ENCODE data around the gene CATSPERZ. TPM values are rescaled to one million over a fixed set of nuclear protein-coding genes. Genes with fewer than 3 reads are reported as not detected.

CATSPERZ gene
- total and polyA plus RNA-seq, 4 donors: not detected

DNA sequence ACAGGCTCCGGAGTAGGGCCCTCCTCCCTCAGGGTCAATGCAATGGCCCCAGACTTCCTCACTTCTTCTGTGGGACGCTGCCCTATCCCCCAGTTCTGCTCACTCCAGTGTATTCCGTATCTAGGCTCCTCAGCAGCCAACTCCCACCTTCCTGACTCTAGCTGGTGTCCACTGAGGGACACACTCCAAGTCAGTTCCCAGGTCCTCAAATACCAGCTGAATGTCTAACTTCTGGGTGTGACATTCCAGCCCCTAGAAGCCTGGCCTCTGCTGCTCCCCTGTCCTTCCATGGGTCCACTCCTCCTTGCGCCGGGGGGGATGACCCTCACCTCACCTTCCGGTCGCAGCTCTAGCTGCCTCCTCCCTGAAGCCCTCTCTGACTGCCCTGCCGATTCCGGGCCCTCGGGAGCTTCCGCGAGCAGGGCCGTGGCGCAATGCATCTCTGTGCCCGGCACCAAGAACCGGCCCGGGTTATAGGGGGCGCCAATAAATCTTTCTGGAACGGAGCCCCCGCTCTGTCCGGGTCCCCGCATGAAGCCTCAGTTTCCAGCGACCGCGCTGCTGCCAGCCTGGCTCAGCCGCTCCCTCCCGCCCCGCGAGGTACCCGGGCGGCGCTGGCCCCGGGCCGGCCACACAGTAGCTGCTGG, 31.1 kb upstream of the CATSPERZ start:
- 1% methylated on average over 34 of the region's 34 CpGs for WGBS, 2 donors
- peak; percentile 26 for ATAC-seq (ENCODE audit: low FRiP score)

DNA sequence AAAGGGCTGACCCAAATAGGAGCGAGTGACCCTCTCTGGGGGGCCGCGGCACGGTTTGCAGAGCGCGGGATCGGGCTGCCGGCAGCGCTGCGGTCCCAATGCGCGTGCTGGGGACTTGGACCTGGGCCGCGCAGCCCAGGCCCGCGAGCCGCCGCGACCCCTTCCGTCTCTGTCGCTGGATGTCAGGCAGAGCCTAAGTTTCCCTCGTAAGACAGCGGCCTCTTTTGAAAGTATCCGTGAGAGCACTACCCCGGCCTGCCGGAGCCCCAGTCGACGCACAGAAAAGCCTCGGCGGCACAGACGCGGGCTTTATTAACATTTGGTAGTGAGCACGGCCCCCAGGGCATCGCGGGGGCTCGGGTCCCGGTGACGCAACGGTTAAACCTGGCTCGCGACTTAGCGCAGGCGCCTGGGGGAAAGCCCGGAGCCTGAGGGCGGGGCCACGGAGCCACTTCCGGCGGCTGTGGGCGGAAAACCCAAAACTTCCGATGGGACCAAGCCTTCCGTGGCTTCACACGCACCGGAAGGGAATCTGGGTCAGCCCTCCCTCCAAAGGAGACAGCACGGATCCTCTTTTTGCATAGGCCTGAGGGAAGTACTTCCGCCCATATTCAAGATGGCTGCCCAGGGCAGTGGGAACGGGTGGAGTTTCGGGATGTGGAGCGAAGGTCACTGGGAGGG, 30.5 kb upstream of the CATSPERZ start:
- intact Hi-C loops (cut with DNase I): loop anchor here in 1 of 2 donors (1.0 to 2.0 kb wide), 2 partner anchors 19 to 28 kb away; partner anchors contain the start of genes FKBP2 and PLCB3
- peak; percentile 98 to 99 for DNase-seq

More for the DNA sequence above, 31.1 kb upstream of the CATSPERZ start:
- intact Hi-C loops (cut with DNase I): loop anchor here in 1 of 2 donors (2.0 kb wide), 1 partner anchor 18 kb away; the partner anchor contains the start of gene PLCB3
- no peaks in the 10 kb centered on the region for H3K4me1 ChIP-seq (ENCODE audit: control insufficient read depth in 1 of 2, insufficient read depth in 2 of 2, low read length in 2 of 2)
- peak overlapping the region in 1 of 2 donors; percentile 72 for H3K27ac ChIP-seq (ENCODE audit: low read depth in 1 of 2, low read length in 2 of 2)
- H3K9me3 ChIP-seq (ENCODE audit: control insufficient read depth, low read length): no peaks in the 10 kb centered on the region
- no peaks in the 10 kb centered on the region for H3K27me3 ChIP-seq (ENCODE audit: control insufficient read depth in 1 of 2, insufficient read depth in 2 of 2, low read length in 1 of 2)
- peaks cover 0 to 3% of the 10 kb centered on the region in 2 donors for H3K36me3 ChIP-seq (ENCODE audit: control insufficient read depth in 1 of 2, insufficient read depth in 2 of 2, low read length in 1 of 2)
- DNase-seq: peak; percentile 81 to 88
- H3K4me3 ChIP-seq (ENCODE audit: low read length in 2 of 2): peak overlapping the region; percentile 46 to 49

DNA sequence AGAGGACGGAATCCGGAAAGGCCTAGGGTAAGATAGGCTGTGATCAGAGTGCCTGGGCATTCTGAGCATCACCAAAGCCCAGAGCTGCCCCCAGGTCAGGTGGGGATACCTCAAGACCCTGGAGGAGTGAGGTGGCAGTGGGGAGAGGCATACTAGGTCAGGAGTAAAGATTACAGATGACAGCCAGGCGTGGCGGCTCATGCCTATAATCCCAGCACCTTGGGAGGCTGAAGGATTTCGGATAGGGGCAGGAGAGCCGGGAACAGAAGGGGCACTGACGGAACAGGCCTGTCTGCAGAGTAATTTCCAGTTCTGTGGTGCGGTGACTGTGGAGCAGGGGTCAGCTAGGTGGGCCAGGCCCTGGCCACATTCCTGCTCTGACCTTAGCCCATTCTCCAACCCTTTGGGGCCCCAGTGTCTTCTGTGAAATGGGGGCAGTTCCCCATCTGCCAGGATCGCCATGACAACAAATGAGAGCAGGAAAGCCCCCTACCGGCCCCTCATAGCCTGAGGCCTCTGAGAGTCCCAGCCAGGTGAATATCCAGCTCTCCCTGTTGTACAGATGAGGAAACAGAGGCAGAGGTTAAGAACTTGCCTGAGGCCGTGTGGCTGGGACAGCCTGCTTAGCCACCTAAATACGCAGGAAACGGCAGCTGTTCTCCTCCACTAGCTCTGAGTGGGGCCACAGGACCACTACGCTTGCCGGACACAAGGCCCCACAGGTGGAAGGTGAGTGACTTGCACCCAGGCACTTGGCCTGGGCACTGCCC, 24.9 kb upstream of the CATSPERZ start:
- H3K4me3 ChIP-seq (ENCODE audit: low read length in 2 of 2): no peak overlapping the region
- ATAC-seq (ENCODE audit: low FRiP score): no peak
- 86 to 89% methylated on average over 15 of the region's 15 CpGs for WGBS, 2 donors
- no peak overlapping the region for H3K27ac ChIP-seq (ENCODE audit: low read depth in 1 of 2, low read length in 2 of 2)
- DNase-seq: no peak
- H3K27me3 ChIP-seq (ENCODE audit: control insufficient read depth in 1 of 2, insufficient read depth in 2 of 2, low read length in 1 of 2): no peaks in the 10 kb centered on the region
- no peaks in the 10 kb centered on the region for H3K9me3 ChIP-seq (ENCODE audit: control insufficient read depth, low read length)
- intact Hi-C loops (cut with DNase I): no loop called here
- H3K36me3 ChIP-seq (ENCODE audit: control insufficient read depth in 1 of 2, insufficient read depth in 2 of 2, low read length in 1 of 2): peaks cover 0 to 2% of the 10 kb centered on the region in 2 donors
- H3K4me1 ChIP-seq (ENCODE audit: control insufficient read depth in 1 of 2, insufficient read depth in 2 of 2, low read length in 2 of 2): no peaks in the 10 kb centered on the region

More for the DNA sequence above, 30.5 kb upstream of the CATSPERZ start:
- peak; percentile 93 for ATAC-seq (ENCODE audit: low FRiP score)
- H3K4me3 ChIP-seq (ENCODE audit: low read length in 2 of 2): peak overlapping the region; percentile 46 to 49
- H3K27ac ChIP-seq (ENCODE audit: low read depth in 1 of 2, low read length in 2 of 2): peak overlapping the region in 1 of 2 donors; percentile 92
- no peaks in the 10 kb centered on the region for H3K27me3 ChIP-seq (ENCODE audit: control insufficient read depth in 1 of 2, insufficient read depth in 2 of 2, low read length in 1 of 2)
- no peaks in the 10 kb centered on the region for H3K9me3 ChIP-seq (ENCODE audit: control insufficient read depth, low read length)
- WGBS, 2 donors: 0% methylated on average over 54 to 58 of the region's 58 CpGs
- H3K4me1 ChIP-seq (ENCODE audit: control insufficient read depth in 1 of 2, insufficient read depth in 2 of 2, low read length in 2 of 2): no peaks in the 10 kb centered on the region
- H3K36me3 ChIP-seq (ENCODE audit: control insufficient read depth in 1 of 2, insufficient read depth in 2 of 2, low read length in 1 of 2): peaks cover 0 to 3% of the 10 kb centered on the region in 2 donors

DNA sequence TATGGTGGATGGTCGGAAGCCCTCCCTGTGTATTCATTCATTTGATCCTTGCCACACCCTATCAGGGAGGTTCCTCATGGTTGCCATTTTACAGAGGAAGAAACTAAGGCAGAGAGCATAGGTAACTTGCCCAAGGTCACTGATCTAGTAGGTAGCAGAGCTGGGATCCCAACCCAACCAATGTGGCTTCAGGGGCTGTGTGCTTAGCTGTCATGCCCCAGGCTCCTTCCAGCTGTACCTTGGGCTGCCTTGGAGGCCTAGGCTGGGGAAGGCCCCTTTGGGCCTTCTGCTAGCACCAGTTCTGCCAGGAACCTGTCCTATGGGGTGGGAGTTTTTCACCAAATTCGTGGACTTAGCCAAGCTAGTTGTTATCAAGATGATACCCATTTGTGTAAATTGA, 24.3 kb upstream of the CATSPERZ start:
- ATAC-seq (ENCODE audit: low FRiP score): no peak
- Histone ChIP-seq H3K9me3 (ENCODE audit: control insufficient read depth, low read length) (no peaks in the 10 kb centered on the region), H3K27me3 (ENCODE audit: control insufficient read depth in 1 of 2, insufficient read depth in 2 of 2, low read length in 1 of 2) (no peaks in the 10 kb centered on the region), H3K4me3 (ENCODE audit: low read length in 2 of 2) (no peak overlapping the region), H3K36me3 (ENCODE audit: control insufficient read depth in 1 of 2, insufficient read depth in 2 of 2, low read length in 1 of 2) (peaks cover 0 to 2% of the 10 kb centered on the region in 2 donors), H3K4me1 (ENCODE audit: control insufficient read depth in 1 of 2, insufficient read depth in 2 of 2, low read length in 2 of 2) (no peaks in the 10 kb centered on the region), H3K27ac (ENCODE audit: low read depth in 1 of 2, low read length in 2 of 2) (no peak overlapping the region)
- intact Hi-C loops (cut with DNase I): no loop called here
- 79 to 88% methylated on average over 2 of the region's 2 CpGs for WGBS, 2 donors
- DNase-seq: no peak

DNA sequence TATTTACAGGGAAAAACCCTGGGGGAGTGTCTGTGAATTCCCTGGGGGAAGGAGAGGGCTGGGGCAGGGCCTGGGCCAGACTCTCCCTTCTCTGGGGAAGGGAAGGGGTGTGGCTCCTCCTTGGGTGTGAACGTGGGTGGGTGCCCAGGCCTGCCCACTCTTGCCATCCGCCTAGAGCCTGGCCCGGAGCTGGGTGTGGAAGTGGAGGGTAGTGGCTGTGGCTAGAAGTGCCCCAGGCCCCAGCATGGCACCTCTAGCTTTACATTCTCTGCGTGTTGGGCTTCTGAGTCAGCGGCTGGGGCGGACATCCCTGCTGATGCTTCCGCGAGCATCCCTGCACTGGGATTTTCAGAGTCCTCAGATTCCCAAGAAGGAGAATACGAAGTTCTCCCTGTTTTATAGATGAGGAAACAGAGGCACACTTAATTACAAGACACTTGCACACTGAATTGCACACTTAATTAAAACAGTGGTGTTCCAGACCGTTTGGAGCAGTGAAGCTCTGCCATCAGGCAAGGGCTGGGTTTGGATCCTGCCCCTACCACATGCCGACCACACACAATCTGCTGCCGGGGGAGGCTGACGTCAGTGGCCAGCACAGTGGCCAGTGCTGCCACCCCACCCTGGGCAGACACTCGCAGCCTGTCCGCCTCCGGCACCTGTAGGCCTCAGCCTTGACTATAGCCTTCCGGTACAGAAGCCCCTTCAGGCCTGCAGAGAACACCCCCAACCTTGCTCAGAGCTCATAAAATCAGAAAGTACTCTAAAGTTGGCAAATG, 23.3 kb upstream of the CATSPERZ start:
- Histone ChIP-seq H3K27me3 (ENCODE audit: control insufficient read depth in 1 of 2, insufficient read depth in 2 of 2, low read length in 1 of 2) (no peaks in the 10 kb centered on the region), H3K4me3 (ENCODE audit: low read length in 2 of 2) (no peak overlapping the region), H3K36me3 (ENCODE audit: control insufficient read depth in 1 of 2, insufficient read depth in 2 of 2, low read length in 1 of 2) (peaks cover 0 to 2% of the 10 kb centered on the region in 2 donors), H3K4me1 (ENCODE audit: control insufficient read depth in 1 of 2, insufficient read depth in 2 of 2, low read length in 2 of 2) (no peaks in the 10 kb centered on the region), H3K27ac (ENCODE audit: low read depth in 1 of 2, low read length in 2 of 2) (no peak overlapping the region), H3K9me3 (ENCODE audit: control insufficient read depth, low read length) (no peaks in the 10 kb centered on the region)
- WGBS, 2 donors: 75 to 76% methylated on average over 17 of the region's 17 CpGs
- DNase-seq (no peak), ATAC-seq (ENCODE audit: low FRiP score) (no peak)
- intact Hi-C loops (cut with DNase I): no loop called here

DNA sequence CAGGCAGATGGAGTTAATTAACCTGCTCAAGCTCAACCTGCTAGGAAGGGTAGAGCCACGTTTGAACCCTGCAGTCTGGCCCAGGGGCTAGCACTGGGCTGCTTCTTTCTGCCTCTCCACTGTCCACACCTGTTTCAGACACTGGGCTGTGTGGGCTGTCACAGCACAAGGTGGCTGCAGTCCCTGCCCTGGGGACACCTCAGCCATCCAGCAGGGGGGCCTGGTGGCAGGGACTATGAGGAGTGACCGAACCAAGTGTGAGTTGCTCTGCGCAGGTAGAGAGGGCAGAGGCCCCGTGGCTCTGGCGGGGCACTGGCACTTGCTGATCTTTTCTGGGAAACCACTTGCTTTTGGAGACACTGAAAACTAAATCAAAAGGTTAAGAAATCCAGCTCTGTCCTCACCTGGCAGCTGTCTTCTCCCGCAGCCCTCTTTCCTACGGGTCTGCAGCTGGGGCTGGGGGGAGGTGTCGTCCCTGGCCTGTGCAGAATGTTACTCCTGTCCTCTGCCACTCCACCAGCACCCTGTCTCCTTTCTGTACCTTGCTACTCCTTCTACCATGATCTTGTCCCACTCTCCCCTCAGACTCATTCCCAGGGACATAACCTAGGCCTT, 21.5 kb upstream of the CATSPERZ start:
- WGBS, 2 donors: 82 to 85% methylated on average over 8 of the region's 8 CpGs
- H3K4me3 ChIP-seq (ENCODE audit: low read length in 2 of 2): no peak overlapping the region
- DNase-seq (no peak), ATAC-seq (ENCODE audit: low FRiP score) (no peak)
- no peak overlapping the region for H3K27ac ChIP-seq (ENCODE audit: low read depth in 1 of 2, low read length in 2 of 2)
- H3K36me3 ChIP-seq (ENCODE audit: control insufficient read depth in 1 of 2, insufficient read depth in 2 of 2, low read length in 1 of 2): peaks cover 0 to 2% of the 10 kb centered on the region in 2 donors
- intact Hi-C loops (cut with DNase I): no loop called here
- H3K27me3 ChIP-seq (ENCODE audit: control insufficient read depth in 1 of 2, insufficient read depth in 2 of 2, low read length in 1 of 2): no peaks in the 10 kb centered on the region
- no peaks in the 10 kb centered on the region for H3K9me3 ChIP-seq (ENCODE audit: control insufficient read depth, low read length)
- H3K4me1 ChIP-seq (ENCODE audit: control insufficient read depth in 1 of 2, insufficient read depth in 2 of 2, low read length in 2 of 2): no peaks in the 10 kb centered on the region

DNA sequence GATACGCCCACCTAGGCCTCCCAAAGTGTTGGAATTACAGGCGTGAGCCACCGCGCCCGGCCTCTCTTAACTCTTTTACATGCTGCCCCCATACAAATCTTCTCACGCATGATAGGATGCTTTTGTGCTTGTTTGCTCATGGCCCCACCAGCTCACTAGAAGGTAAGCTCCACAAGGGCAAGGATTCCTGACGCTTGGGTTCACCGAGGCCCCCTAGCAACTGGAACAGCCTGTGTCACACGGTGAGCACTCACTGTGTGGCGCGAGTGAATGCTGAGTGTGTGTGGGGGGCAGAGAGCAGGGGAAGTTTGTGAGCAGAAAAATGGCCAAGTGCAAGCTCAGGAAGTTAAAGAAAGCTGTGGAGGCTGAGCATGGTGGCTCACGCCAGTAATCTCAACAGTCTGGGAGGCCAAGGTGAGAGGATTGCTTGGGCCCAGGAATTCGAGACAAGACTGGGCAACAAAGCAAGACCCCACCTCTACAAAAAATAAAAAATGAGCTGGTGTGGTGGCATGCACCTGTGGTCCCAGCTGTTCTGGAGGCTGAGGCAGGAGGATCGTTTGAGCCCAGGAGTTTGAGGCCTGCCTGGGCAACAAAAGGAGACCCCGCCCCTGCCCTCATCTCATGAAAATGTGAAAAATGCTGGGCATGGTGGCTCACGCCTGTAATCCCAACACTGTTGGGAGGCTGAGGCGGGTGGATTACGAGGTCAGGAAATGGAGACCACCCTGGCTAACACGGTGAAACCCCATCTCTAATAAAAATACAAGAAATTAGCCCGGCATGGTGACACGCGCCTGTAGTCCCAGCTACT, 18.0 kb upstream of the CATSPERZ start:
- no peak for ATAC-seq (ENCODE audit: low FRiP score)
- H3K4me3 ChIP-seq (ENCODE audit: low read length in 2 of 2): no peak overlapping the region
- intact Hi-C loops (cut with DNase I): no loop called here
- no peaks in the 10 kb centered on the region for H3K27me3 ChIP-seq (ENCODE audit: control insufficient read depth in 1 of 2, insufficient read depth in 2 of 2, low read length in 1 of 2)
- DNase-seq: no peak
- no peaks in the 10 kb centered on the region for H3K36me3 ChIP-seq (ENCODE audit: control insufficient read depth in 1 of 2, insufficient read depth in 2 of 2, low read length in 1 of 2)
- H3K4me1 ChIP-seq (ENCODE audit: control insufficient read depth in 1 of 2, insufficient read depth in 2 of 2, low read length in 2 of 2): no peaks in the 10 kb centered on the region
- no peak overlapping the region for H3K27ac ChIP-seq (ENCODE audit: low read depth in 1 of 2, low read length in 2 of 2)
- 92 to 93% methylated on average over 22 of the region's 22 CpGs for WGBS, 2 donors
- H3K9me3 ChIP-seq (ENCODE audit: control insufficient read depth, low read length): no peaks in the 10 kb centered on the region

Measured in aorta (tissue), 5 donors.